ENCODE results near the gene CES3. TPM values are rescaled to one million over a fixed set of nuclear protein-coding genes. Genes with fewer than 3 reads are reported as not detected.

The CES3 gene
- 0.40 TPM for polyA plus RNA-seq (ENCODE audit: insufficient read length)

DNA sequence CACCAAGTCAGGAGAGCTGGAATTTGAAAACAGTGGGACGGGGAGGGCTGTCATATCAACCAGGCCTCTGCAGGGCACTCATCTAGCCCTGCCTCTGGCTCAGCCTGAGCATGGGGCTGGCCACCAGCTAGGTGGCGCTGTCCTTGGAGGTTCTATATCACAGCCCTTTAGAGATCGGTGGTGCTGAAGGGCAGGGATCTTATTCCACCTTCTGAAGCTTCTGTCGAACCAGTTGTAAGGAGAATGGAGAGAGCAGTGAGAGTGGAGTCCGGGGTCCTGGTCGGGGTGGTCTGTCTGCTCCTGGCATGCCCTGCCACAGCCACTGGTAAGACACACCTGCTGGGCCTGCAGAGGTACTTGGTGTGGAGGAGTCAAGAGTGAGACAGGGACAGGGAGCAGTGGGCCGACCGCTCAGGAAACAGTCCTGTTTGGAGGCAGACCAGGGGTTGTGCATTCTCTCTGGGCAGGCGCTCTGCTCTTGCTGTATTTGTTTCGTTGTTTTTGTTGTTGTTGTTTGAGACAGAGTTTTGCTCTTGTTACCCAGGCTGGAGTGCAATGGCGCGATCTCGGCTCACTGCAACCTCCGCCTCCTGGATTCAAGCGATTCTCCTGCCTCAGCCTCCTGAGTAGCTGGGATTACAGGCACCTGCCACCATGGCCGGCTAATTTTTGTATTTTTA, at the start of gene CES3:
CES3 (plus strand) TSS at position 202 of the 680 bp plus-strand sequence; CDS start at position 244, 42 bp downstream.
- no peak for DNase-seq (ENCODE audit: low read depth)

DNA sequence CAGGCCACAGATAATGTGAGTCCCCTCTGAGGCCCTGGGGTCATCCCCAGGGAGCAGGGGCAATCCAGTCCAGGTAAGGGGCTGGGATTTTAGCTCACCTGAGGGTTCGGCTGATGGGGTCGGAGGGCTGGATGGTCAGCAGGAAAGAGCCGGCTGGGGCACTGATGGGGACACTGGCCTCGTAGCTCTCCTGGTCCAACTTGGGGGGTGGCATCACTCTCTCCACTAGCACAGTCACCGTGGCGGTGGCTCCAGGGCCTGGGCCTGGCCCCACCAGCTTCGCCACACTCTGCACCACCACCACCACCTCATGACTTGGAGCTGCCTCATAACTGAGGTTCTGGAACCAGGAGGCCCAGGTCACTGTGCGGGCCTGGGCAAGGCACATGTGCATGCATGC, 49.3 kb upstream of the CES3 start:
- DNase-seq (ENCODE audit: low read depth), result no peak

- no peak for DNase-seq (ENCODE audit: low read depth)
Measured at GRCh38 chr16:66913081-66913480, 48.0 kb upstream of the CES3 start.

GRCh38 chr16:66913711-66914110, 47.4 kb upstream of the CES3 start:
- no peak for DNase-seq (ENCODE audit: low read depth)

DNA sequence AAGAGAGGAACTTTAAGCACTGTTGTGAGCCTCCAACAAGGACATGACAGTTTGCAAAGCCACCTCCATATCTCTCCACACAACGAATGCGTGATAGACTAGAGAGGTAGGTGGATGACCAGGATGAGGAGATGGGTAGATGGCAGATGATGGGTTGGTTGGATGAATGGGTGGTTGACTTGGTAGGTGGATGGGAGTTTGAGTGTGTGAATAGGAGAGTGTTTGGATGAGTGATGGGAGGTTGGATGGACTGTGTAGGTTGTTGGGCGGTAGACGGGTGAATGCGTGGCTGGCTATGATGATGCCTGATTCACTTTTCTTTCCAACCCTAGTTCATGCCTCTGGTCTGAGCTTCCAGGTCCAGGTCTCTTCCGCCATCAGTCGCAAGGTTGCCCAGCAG, 46.5 kb upstream of the CES3 start:
- no peak for DNase-seq (ENCODE audit: low read depth)

DNA sequence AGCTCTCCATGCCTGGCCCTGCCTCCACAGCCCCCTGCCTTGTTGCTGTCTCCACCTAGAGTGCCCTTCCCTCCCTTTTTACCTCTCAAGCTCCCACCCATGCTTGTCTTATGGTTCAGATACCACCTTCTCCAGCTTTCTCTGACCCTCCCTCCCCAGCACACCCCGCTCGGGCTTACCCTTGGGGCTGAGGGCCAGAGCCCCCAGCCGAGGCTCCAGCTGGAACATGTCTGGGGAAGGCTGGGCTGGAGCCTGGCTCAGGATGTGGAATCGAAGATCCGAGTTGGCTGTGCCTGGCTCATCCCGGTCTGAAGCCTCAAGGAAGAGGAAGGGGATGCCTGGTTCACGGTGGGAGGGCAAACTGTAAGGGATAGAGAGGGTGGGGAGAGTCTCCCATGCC, 46.0 kb upstream of the CES3 start:
- no peak for DNase-seq (ENCODE audit: low read depth)

- DNase-seq (ENCODE audit: low read depth), result no peak
Measured at GRCh38 chr16:66916518-66916917, 44.5 kb upstream of the CES3 start.

GRCh38 chr16:66917741-66918140, 43.3 kb upstream of the CES3 start:
- DNase-seq (ENCODE audit: low read depth), result no peak

DNA sequence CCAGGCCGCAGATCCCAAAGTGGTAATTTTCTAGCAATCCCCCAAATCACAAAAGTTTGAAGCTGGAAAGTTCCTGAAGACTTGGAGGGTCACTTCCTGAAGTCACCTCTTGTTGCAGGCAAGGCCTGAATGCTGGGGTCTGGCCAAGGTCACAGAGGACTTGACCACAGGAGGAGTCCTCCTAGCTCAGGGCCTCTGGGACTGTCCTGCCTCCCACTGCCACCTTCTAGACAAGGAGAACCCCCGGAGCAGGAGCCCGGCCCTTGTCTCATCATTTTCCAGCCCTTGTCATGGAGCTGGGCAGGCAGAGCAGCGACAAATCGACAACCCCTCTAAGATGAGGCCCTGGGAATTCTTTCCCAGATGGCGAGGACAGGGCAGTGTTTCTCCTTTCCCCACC, 42.7 kb upstream of the CES3 start:
- DNase-seq (ENCODE audit: low read depth), result no peak

DNA sequence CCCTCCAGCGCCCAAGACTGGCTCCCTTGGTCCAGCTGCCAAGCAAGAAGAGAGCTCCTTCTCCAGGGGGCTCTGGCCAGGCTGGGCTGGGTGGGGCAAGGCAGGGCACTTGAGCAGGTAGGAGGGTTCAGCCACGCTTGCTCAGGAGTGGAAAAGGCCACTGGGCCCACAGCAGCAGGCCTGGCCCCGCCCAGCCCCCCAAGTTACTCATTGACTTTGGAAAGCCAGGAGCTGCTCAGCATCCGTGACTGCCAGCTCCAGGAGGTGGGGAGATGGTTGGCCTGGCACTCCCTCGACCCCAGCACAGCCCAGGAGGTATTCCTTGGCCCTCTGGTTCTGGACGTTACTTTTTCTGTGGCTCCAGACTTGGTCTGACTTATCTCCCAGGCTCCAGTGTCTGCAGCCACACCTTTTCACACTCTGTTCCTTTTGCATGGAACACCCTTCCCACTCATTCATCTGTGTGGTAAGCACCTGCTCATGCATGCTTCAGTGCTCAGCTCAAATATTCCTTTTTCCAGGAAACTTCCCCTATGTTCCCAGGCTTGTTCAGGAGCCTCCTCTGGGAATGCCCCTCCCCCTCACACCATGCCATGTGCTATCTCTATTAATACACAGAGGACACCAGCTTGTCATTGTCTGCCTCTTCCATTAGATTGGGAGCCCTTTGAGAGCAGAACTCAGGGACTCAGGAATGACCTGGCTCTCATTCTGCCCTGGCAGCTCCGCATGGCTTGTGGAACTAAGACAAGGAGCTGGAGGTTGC, 42.1 kb upstream of the CES3 start, which contains the start of gene CDH16:
CDH16 (minus strand) TSS at position 83 of the 766 bp plus-strand sequence. CDS start 820 bp downstream, outside the sequence.
- DNase-seq (ENCODE audit: low read depth), result no peak

DNA sequence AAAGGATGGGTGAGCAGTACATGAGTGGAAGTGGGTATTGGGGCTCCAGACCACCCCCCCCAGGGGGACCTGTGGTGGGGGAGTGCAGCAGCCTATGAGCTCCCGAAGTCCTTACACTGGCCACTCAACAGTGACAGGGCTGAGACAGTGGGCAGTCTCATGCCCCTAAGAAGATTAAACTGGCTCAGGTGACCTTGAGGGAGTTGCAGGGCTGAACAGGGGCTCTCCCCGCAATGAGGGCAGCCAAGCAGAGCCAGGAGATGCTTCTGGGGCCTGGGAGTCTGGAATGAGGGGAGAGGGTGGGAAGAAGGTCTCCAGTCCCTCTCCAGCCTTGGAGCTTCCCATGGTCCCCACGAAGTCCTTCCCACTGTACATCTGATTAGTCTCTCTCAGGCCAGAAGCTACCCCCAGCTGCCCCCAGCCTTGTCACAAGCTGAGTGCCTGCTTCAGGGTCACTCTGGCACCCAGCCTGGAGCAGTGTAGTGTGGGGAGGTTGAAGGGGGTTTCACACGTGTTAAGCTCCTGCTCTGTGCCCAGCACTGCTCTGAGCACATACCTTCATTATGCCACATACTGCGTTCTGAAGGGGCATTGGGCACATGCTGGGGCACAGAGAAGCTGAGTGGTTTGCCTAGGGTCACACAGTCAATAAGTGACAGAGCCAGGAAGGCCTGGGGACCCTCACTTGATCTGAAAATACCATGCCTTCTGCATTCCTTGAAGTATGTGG, 41.3 kb upstream of the CES3 start:
- DNase-seq (ENCODE audit: low read depth), result no peak

DNA sequence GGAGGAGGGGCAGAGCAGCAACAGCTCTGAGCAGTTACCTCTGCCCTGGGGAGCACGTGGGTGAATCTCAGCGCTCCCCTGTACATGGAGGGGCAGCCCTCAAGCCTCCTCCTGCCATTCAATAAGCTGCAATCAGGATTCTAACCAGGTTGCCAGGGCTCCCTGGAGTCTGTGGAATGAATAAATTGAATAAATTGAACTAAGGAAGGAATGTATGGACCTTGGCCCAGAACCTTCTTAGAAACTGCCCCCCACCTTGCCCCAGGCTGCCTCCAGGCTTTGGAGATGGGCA, 40.8 kb upstream of the CES3 start:
- DNase-seq (ENCODE audit: low read depth), result no peak

GRCh38 chr16:66920924-66921680, 40.0 kb upstream of the CES3 start:
- no peak for DNase-seq (ENCODE audit: low read depth)

GRCh38 chr16:66921729-66922450, 39.2 kb upstream of the CES3 start:
- no peak for DNase-seq (ENCODE audit: low read depth)

- DNase-seq (ENCODE audit: low read depth), result no peak
Measured at GRCh38 chr16:66923247-66923731, 37.8 kb upstream of the CES3 start.

DNA sequence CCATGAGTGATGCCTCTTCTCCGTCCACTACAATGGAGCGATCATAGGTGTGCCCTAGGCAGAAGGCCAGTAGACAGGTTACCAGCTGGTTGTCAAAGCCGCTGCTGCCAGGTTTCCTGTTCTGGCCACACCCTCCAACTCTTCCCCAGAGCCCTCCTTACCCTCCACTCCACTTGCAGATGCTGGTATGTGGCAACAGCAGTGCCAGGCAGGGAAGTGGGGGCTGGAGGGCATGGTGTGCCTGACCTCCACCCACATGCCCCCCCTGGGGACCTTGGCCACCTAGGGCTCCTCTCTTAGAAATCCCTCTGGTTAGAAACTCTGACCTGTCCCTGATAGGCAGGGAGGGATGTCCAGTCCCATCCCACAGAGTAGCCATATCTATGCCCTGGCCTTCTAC, 37.2 kb upstream of the CES3 start:
- no peak for DNase-seq (ENCODE audit: low read depth)

GRCh38 chr16:66924527-66925321, 36.3 kb upstream of the CES3 start:
- DNase-seq (ENCODE audit: low read depth), result no peak

- DNase-seq (ENCODE audit: low read depth), result no peak
Measured at GRCh38 chr16:66925322-66925840, 35.7 kb upstream of the CES3 start, which contains the start of gene RRAD. RRAD (minus strand) TSS chr16:66925535; CDS start chr16:66925179, 356 bp downstream.

- no peak for DNase-seq (ENCODE audit: low read depth)
Measured at GRCh38 chr16:66926171-66926947, 34.7 kb upstream of the CES3 start.
